Activated CD4-positive, alpha-beta T cell treated with anti-CD3 and anti-CD28 coated beads, Interleukin-2, Interleukin-4, amounts not matched to agents 100 ng/mL and 50 ng/mL, durations not matched to agents 16 hours and 8 hours (primary cell): ENCODE results near the gene FGFRL1.
"Not testable (repeated sequence)": the region's sequence is repeated elsewhere in the genome, so short reads cannot be mapped to it uniquely, and the experiment has no call there.

Experiments used
- DNase-seq: peaks from one replicate; pipeline ENCODE4 v3.0.0-alpha.2; 2020; ENCODE audit warnings: low spot score

Gene FGFRL1

GRCh38 chr4:1039493-1040343, 28.3 kb downstream of the FGFRL1 start:
- no peak for DNase-seq

GRCh38 chr4:1040344-1041146, 29.1 kb downstream of the FGFRL1 start:
- DNase-seq = no peak

GRCh38 chr4:1041147-1041935, 29.9 kb downstream of the FGFRL1 start:
- DNase-seq = no peak

DNA sequence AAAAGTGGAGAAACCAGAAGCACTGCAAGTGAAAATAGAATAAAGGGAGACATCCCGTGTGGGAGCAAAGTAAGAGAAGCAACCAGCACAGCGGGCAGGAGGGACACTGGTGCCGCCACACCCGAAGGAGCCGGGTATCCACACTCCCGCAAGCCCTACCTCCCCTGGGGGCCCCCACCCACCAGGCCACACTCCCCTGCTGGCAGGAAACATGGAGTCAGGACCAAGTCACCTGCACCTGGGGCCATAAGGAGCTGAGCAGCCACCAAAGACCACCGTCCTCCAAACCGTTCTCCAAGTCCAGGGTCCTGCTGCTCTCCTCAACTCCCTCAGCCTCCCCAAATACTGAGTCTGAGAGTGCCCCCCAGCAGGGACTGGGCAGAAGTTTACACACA, 30.5 kb downstream of the FGFRL1 start:
- DNase-seq = no peak

DNA sequence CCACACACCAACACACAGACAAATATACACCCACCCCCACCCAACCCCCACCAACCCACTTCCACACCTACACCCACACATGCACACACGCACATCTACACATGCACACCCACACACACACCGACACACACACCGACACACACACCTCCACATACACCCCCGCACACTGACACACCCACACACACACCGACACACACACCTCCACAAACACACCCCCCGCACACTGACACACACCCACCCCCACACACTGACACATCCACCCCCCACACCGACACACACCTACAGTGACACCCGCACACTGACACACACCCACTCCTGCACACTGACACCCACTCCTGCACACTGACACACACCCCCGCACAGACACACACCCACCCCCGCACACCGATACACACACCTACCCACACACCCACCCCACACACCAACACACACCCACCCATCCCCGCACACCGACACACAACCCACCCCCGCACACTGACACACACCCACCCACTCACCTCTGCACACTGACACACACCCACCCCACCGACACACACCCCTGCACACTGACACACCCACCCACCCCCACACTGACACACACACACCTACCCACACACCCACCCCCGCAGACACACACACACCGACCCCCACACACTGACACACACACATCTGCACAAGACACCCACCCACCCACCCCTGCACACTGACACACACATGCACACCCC, 31.1 kb downstream of the FGFRL1 start:
- DNase-seq = no peak

DNA sequence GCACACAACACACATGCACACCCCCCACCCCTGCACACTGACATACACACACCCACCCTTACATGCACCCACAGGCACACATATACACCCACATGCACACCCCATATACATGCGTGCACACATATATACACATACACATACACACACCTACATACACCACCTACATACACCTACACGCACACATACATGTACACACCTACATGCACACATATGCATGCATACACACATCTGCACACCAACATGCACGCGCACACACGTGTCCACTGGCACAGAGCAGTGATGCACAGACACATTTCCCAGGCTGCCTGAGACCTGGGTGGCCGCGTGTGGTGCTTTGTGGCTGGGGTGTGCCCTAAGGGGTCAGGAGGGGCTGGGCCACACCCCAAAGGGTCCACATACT, 31.7 kb downstream of the FGFRL1 start:
- DNase-seq = no peak

DNA sequence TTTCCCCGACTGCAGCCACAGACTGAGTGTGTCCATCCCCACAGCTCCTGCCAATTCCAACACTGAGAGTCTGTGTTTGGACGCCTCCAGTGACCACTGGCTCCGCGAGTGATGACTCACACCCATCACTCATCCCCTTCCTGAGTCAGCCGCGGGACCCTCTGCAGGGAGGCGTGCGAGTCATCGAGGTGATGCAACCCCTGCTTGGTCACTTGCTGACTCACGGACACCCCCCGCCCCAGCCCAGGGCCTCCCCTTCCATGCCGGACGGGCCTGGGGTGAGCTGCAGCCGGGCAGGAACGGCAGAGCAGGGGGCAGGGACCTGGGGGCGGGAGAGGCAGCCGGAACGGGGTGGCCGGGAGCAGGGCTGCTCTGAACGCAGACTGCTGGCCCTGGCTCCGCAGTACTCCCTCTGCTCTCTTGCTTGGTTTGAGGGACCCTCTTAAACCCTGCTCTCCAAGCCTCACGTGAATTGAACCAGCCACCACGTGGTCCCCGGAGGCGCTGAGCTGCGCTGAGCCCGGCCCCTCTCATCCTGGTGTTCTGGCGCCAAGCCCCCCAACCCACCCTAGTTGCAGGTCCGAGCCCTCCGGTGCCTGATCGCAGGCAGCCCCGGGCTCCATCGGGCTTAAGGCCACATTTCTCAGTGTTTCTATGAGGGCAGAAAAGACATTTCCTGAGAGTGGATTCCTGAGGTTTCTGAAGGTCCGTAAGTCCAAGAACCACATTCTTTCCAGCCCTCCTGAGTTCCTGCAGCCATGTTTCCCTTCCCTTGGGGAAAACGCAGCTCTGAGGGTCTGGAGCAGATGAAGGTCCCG, 32.4 kb downstream of the FGFRL1 start:
- no peak for DNase-seq

- DNase-seq = no peak
Measured at GRCh38 chr4:1044469-1045192, 33.2 kb downstream of the FGFRL1 start.

DNA sequence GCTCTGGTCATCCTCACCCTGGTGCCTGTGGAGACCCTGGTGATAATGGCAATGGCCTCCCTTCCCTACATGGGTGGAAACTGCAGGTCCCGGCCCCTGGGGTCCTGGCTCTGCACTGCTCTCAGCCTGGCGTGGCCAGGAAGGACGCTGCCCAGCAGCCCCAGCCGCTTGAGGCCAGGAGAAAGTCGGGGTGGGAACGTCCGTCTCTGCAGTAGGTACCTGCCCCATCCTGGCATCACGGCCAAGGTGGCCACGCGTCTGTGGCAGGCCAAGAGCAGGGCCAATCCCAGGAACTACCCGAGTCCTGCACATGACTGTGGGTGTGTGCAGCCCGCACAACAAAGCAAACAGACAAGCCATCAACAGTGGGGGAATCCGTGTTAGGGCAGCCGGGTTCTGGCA, 33.8 kb downstream of the FGFRL1 start:
- DNase-seq = no peak

GRCh38 chr4:1045595-1046201, 34.3 kb downstream of the FGFRL1 start:
- no peak for DNase-seq

- DNase-seq = not testable (repeated sequence)
Measured at GRCh38 chr4:1046581-1047011, 35.2 kb downstream of the FGFRL1 start.

DNA sequence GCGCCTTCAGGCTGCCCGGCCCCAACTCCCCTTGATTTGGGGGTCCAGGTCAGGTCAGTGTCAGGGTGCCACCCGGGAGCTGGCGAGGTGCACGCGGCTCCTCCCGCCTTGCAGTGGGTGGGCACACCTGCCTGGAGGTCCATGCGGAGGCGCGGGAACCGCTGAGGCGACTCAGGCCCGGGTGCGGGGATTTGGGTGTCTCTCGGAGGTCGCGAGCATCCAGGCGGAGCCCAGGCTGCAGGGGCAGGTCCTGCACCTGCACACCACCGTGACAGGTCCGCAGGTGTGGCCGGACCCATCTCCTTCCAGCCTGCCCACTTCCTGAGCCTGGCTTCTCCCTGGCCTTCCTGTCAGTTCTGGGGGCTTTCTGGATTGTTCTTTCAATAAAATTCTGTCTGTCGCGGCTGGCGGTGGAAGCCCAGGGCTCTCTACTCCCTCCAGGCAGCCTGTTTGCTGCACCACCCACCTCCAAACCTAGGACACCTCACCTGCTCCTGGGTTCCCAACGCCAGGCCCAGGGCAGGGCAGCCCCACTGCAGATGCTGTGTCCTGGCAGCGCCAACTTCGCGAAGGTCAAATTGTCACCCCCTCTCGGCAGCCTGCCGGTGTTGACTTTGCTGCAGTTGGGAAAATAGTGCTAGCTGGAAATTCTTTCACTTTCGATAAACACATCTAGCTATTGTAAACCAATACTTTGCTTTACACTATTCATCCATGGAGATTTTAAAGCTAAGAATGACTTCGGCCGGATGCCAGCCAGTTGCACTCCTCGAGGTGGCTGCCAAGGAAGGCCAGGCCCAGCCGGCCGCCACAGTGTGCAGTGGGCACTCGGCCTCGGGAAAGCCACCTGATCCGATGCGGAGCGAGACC, 35.9 kb downstream of the FGFRL1 start:
- DNase-seq = no peak

GRCh38 chr4:1047976-1048772, 36.7 kb downstream of the FGFRL1 start:
- no peak for DNase-seq

DNA sequence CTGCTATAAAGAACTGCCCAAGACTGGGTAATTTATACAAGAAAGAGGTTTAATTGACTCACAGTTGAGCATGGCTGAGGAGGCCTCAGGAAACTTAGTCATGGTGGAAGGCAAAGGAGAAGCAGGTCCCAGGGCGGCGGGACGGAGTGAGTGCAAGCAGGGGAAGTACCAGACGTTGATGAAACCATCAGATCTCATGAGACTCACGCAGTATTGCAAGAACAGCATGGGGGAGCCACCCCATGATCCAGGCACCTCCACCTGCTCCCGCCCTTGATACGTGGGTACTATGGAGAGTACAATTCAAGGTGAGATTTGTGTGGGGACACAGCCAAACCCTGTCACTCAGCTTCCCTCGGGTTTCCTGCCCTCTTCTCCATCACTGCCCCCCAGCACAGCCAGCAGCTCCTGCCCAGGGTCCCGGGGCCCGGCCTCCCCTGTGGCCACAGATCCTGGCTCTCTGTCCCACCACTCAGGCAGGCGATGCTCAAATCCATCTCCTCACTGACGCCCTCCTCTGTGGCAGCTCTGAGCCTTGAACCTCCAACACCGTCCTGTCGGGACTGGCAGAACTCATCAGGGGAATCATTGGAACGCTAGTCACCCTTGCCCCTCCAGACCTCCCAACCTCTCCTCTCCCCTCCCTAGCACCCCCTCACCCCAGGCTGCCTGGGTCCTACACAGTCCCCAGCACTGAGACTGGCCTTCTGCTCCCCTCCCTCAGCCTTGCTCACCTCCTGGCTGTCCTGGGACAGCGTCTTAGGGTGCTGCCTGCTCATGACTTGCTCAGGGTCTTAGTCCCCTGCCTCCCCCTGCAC, 37.6 kb downstream of the FGFRL1 start:
- DNase-seq = no peak

GRCh38 chr4:1049591-1049905, 38.1 kb downstream of the FGFRL1 start:
- no peak for DNase-seq

- no peak for DNase-seq
Measured at GRCh38 chr4:1050486-1051213, 39.2 kb downstream of the FGFRL1 start.

DNA sequence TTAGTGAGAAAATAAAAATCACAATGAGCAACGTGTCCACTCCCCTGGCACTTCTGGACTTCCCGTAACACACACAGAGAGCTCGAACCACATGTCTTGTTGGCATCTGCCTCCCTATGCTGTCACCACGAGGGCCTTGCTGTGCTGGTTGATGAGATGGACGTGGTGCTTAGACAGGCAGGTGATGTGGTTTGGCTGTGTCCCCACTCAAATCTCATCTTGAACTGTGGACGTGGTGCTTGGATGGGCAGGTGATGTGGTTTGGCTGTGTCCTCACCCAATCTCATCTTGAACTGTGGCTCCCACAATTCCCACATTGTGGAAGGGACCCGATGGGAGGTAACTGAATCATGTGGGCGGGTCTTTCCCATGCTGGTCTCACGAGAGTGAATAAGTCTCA, 40.0 kb downstream of the FGFRL1 start:
- no peak for DNase-seq
